GM12878 (cell line): ENCODE results near the gene PLCXD1. TPM values are rescaled to one million over a fixed set of nuclear protein-coding genes. Genes with fewer than 3 reads are reported as not detected.

Experiments used
- ATAC-seq: fragments of 200-7000 bp; cut with Tn5 transposase; 3 replicates; pipeline ENCODE4 v1.9.1; 2020; ENCODE audit warnings: mild to moderate bottlenecking, moderate library complexity
- BruUV-seq: library from RNA; stranded (reverse); fragments of 400-500 nt; replicated peaks from 2 replicates; lab custom pipeline; 2021; lab: Mats Ljungman, UMichigan
- CTCF ChIA-PET: fragments of 300-600 bp; sonication (Branson Sonifier 250); formaldehyde crosslinking; extraction: SDS; loops from one replicate; lab custom pipeline; 2021; ENCODE audit warnings: inconsistent platforms; lab: Yijun Ruan, JAX
- POLR2A ChIA-PET: fragments of 350-600 bp; formaldehyde crosslinking; extraction: SDS; loops from one replicate; lab custom pipeline; 2021; ENCODE audit warnings: inconsistent platforms; lab: Charles Lee
- RAD21 ChIA-PET: fragments of 300-600 bp; sonication (Branson Sonifier 250); formaldehyde crosslinking; loops from one replicate; lab custom pipeline; 2023; ENCODE audit warnings: antibody characterized with exemption; ENCODE audit not compliant: unreplicated experiment; lab: Charles Lee
- SMC1A ChIA-PET: fragments of 300-600 bp; sonication (Branson Sonifier 250); formaldehyde crosslinking; loops from one replicate; lab custom pipeline; 2023; ENCODE audit not compliant: unreplicated experiment, uncharacterized antibody; lab: Charles Lee
- DNase-seq: peaks from one replicate; pipeline ENCODE4 v3.0.0-alpha.2; 2011; ENCODE audit warnings: low read depth, low spot score
- FAIRE-seq: peaks from 3 replicates; lab custom pipeline; 2011; peaks lifted over from hg19 to GRCh38; lab: Jason Lieb, UNC
- H2AFZ ChIP-seq: 2 replicates; pipeline ENCODE4 v1.6.0; 2011; ENCODE audit warnings: low read depth, low read length, control low read depth; ENCODE audit not compliant: control insufficient read depth
- H3K27ac ChIP-seq: 2 replicates; pipeline ENCODE4 v1.5.1; 2011; ENCODE audit warnings: control low read depth; ENCODE audit not compliant: control insufficient read depth, insufficient read depth
- H3K27me3 ChIP-seq, 2 experiments: replicated peaks in 1 of 2; 2 replicates each; pipeline versions ENCODE4 v1.6.0 to v1.6.1; 2011; ENCODE audit warnings: low read length in 1 of 2; ENCODE audit not compliant: control insufficient read depth in 2 of 2, insufficient read depth in 2 of 2
- H3K36me3 ChIP-seq, 2 experiments: 2 replicates each; pipeline ENCODE4 v1.5.1; 2011; ENCODE audit warnings: low read length in 1 of 2; ENCODE audit not compliant: control insufficient read depth in 2 of 2, insufficient read depth in 2 of 2
- H3K4me1 ChIP-seq: 2 replicates; pipeline ENCODE4 v1.6.1; 2011; ENCODE audit warnings: mild to moderate bottlenecking, low read length, moderate library complexity, mixed read lengths; ENCODE audit not compliant: control insufficient read depth, insufficient read depth
- H3K4me2 ChIP-seq: 2 replicates; pipeline ENCODE4 v1.6.0; 2011; ENCODE audit warnings: control low read depth; ENCODE audit not compliant: control insufficient read depth, insufficient read depth
- H3K4me3 ChIP-seq: fragments of 200-600 bp; sonication (generic); 2 replicates; pipeline ENCODE4 v1.5.1; 2016
- H3K79me2 ChIP-seq: 2 replicates; pipeline ENCODE4 v1.6.0; 2011; ENCODE audit warnings: low read length; ENCODE audit not compliant: control insufficient read depth, insufficient read depth
- H3K9ac ChIP-seq: 2 replicates; pipeline ENCODE4 v1.8.0; 2011; ENCODE audit warnings: low read length, control low read depth, mixed read lengths; ENCODE audit not compliant: control insufficient read depth, insufficient read depth
- H3K9me3 ChIP-seq: replicated peaks from 3 replicates; pipeline ENCODE4 v1.5.1; 2011; ENCODE audit warnings: mild to moderate bottlenecking, low read length; ENCODE audit not compliant: control insufficient read depth, insufficient read depth
- H4K20me1 ChIP-seq: 2 replicates; pipeline ENCODE4 v1.6.0; 2011; ENCODE audit not compliant: control insufficient read depth, insufficient read depth
- ATF2 ChIP-seq: IDR thresholded peaks from 2 replicates; pipeline ENCODE4 v1.6.1; 2012; ENCODE audit warnings: low read length, inconsistent platforms
- EGR1 ChIP-seq, 2 experiments: IDR thresholded peaks; 1 replicate in 1 of 2; 2 replicates in 1 of 2; pipeline ENCODE4 v1.6.1; 2011 to 2012; ENCODE audit warnings: low read depth in 2 of 2, low read length in 2 of 2, borderline replicate concordance in 1 of 2, mild to moderate bottlenecking in 1 of 2, moderate library complexity in 1 of 2
- GATAD2B ChIP-seq: fragments of 450-650 bp; conservative IDR thresholded peaks from 2 replicates; pipeline ENCODE4 v1.6.1; 2017; ENCODE audit warnings: low read depth, mild to moderate bottlenecking, moderate library complexity
- HDGF ChIP-seq: fragments of 450-650 bp; IDR thresholded peaks from 2 replicates; pipeline ENCODE4 v1.6.1; 2016; ENCODE audit warnings: antibody characterized with exemption
- WRNIP1 ChIP-seq: IDR thresholded peaks from 2 replicates; pipeline ENCODE4 v1.6.1; 2011; ENCODE audit warnings: low read depth, low read length, improper control_type of control experiment, borderline replicate concordance
- WGBS: methylation state at CpG from one replicate; pipeline ENCODE4 v1.1.6; 2016; ENCODE audit warnings: low lambda C conversion rate; ENCODE audit not compliant: insufficient replicate concordance, insufficient coverage; ENCODE audit errors: missing lambda C conversion rate; 5-methylcytosine and 5-hydroxymethylcytosine counted together
- in situ Hi-C: fragments of 300-500 bp; cut with MboI; formaldehyde crosslinking; loops from 9 replicates; pipeline ENCODE4 v1.14.3; 2018; ENCODE audit warnings: mixed read lengths
- intact Hi-C: fragments of 100-400 bp; cut with micrococcal nuclease; formaldehyde crosslinking; loops from one replicate; pipeline ENCODE4 v1.14.2; 2022; ENCODE audit not compliant: unreplicated experiment
- polyA plus RNA-seq, 11 experiments: library from polyadenylated mRNA; depleted of rRNA in 4 of 11; unstranded in 6 of 11; stranded (reverse) in 5 of 11; fragments of >200 nt; fragmentation: Nextera tagmentation in 4 of 11; fragmentation: Illumina TruSeq in 1 of 11; extraction: Ambion mirVana in 4 of 11; extraction: Trizol in 1 of 11; gene quantifications; 1 replicate in 1 of 11; 2 replicates in 10 of 11; pipeline versions ENCODE4 v1.2.1 to v1.2.3, GENCODE V29; 2011 to 2016; ENCODE audit warnings: inconsistent platforms in 2 of 11, missing spikeins in 2 of 11, low read depth in 1 of 11
- total RNA-seq, 4 experiments: library from RNA; depleted of rRNA in 3 of 4; stranded (reverse); fragments of >200 nt in 3 of 4; fragmentation: Illumina TruSeq in 1 of 4; extraction: Trizol in 1 of 4; gene quantifications; 2 replicates each; pipeline versions ENCODE4 v1.2.1 to v1.2.3, GENCODE V29; 2013 to 2021

The PLCXD1 gene
- total and polyA plus RNA-seq, 10 of the 15 experiments (the other 5 are each of a cell fraction or from before 2014, with no cell fraction given): 2.4 to 49.7 (median 18.0) TPM

GRCh38 chrX:317424-318067, 36.4 kb downstream of the PLCXD1 start:
- FAIRE-seq: no peak
- 57% methylated on average over 7 of the region's 28 CpGs for WGBS
- Histone ChIP-seq H3K27me3 (no peaks in the 10 kb centered on the region), H3K4me2 (peak overlapping the region; percentile 4; the same call in 1 of the 2 replicates), H3K36me3 (peaks cover 0 to 8% of the 10 kb centered on the region in 2 experiments; a peak in 3 of 4 replicates), H3K4me1 (peaks cover 7% of the 10 kb centered on the region), H3K27ac (no peak overlapping the region; the same call in 1 of the 2 replicates), H3K4me3 (peak overlapping the region; percentile 73), H3K9me3 (no peaks in the 10 kb centered on the region), H4K20me1 (no peaks in the 10 kb centered on the region), H3K79me2 (peaks cover 14% of the 10 kb centered on the region), H3K9ac (no peak overlapping the region), H2AFZ (no peak overlapping the region)
- CTCF ChIA-PET: no interaction called here
- intact Hi-C loops: loop anchor here (2.0 to 10.0 kb wide), 4 partner anchors 35 to 1135 kb away; partner anchors contain the start of genes ASMTL, PLCXD1 and PPP2R3B
- DNase-seq: no peak
- no peak for ATAC-seq
- POLR2A ChIA-PET: no interaction called here
- TF ChIP-seq EGR1 (IDR thresholded peaks at IDR 0.05; ENCODE audit: borderline replicate concordance in 1 of 2, low read depth in 2 of 2, low read length in 2 of 2) (peak in 1 of 2 experiments; percentile 75; a peak in 1 of 3 replicates), WRNIP1 (no peak), HDGF (no peak), GATAD2B (no peak), ATF2 (no peak)
- in situ Hi-C loops: no loop called here
- RAD21 ChIA-PET: no interaction called here
- BruUV-seq: no TSS peak
- SMC1A ChIA-PET: no interaction called here
